GM12878 (cell line): Measurements from ENCODE around the gene OR56A4. TPM values are rescaled to one million over a fixed set of nuclear protein-coding genes. Genes with fewer than 3 reads are reported as not detected.

Experiments
- ATAC-seq: fragments of 200-7000 bp; cut with Tn5 transposase; 3 replicates; pipeline ENCODE4 v1.9.1; 2020; ENCODE audit warnings: mild to moderate bottlenecking, moderate library complexity
- BruUV-seq: library from RNA; stranded (reverse); fragments of 400-500 nt; replicated peaks from 2 replicates; lab custom pipeline; 2021; lab: Mats Ljungman, UMichigan
- CTCF ChIA-PET: fragments of 300-600 bp; sonication (Branson Sonifier 250); formaldehyde crosslinking; extraction: SDS; loops from one replicate; lab custom pipeline; 2021; ENCODE audit warnings: inconsistent platforms; lab: Yijun Ruan, JAX
- POLR2A ChIA-PET: fragments of 350-600 bp; formaldehyde crosslinking; extraction: SDS; loops from one replicate; lab custom pipeline; 2021; ENCODE audit warnings: inconsistent platforms; lab: Charles Lee
- RAD21 ChIA-PET: fragments of 300-600 bp; sonication (Branson Sonifier 250); formaldehyde crosslinking; loops from one replicate; lab custom pipeline; 2023; ENCODE audit warnings: antibody characterized with exemption; ENCODE audit not compliant: unreplicated experiment; lab: Charles Lee
- SMC1A ChIA-PET: fragments of 300-600 bp; sonication (Branson Sonifier 250); formaldehyde crosslinking; loops from one replicate; lab custom pipeline; 2023; ENCODE audit not compliant: unreplicated experiment, uncharacterized antibody; lab: Charles Lee
- DNase-seq: peaks from one replicate; pipeline ENCODE4 v3.0.0-alpha.2; 2011; ENCODE audit warnings: low read depth, low spot score
- FAIRE-seq: peaks from 3 replicates; lab custom pipeline; 2011; peaks lifted over from hg19 to GRCh38; lab: Jason Lieb, UNC
- H2AFZ ChIP-seq: 2 replicates; pipeline ENCODE4 v1.6.0; 2011; ENCODE audit warnings: low read depth, low read length, control low read depth; ENCODE audit not compliant: control insufficient read depth
- H3K27ac ChIP-seq: 2 replicates; pipeline ENCODE4 v1.5.1; 2011; ENCODE audit warnings: control low read depth; ENCODE audit not compliant: control insufficient read depth, insufficient read depth
- H3K27me3 ChIP-seq, 2 experiments: replicated peaks in 1 of 2; 2 replicates each; pipeline versions ENCODE4 v1.6.0 to v1.6.1; 2011; ENCODE audit warnings: low read length in 1 of 2; ENCODE audit not compliant: control insufficient read depth in 2 of 2, insufficient read depth in 2 of 2
- H3K36me3 ChIP-seq, 2 experiments: 2 replicates each; pipeline ENCODE4 v1.5.1; 2011; ENCODE audit warnings: low read length in 1 of 2; ENCODE audit not compliant: control insufficient read depth in 2 of 2, insufficient read depth in 2 of 2
- H3K4me1 ChIP-seq: 2 replicates; pipeline ENCODE4 v1.6.1; 2011; ENCODE audit warnings: mild to moderate bottlenecking, low read length, moderate library complexity, mixed read lengths; ENCODE audit not compliant: control insufficient read depth, insufficient read depth
- H3K4me2 ChIP-seq: 2 replicates; pipeline ENCODE4 v1.6.0; 2011; ENCODE audit warnings: control low read depth; ENCODE audit not compliant: control insufficient read depth, insufficient read depth
- H3K4me3 ChIP-seq: fragments of 200-600 bp; sonication (generic); 2 replicates; pipeline ENCODE4 v1.5.1; 2016
- H3K79me2 ChIP-seq: 2 replicates; pipeline ENCODE4 v1.6.0; 2011; ENCODE audit warnings: low read length; ENCODE audit not compliant: control insufficient read depth, insufficient read depth
- H3K9ac ChIP-seq: 2 replicates; pipeline ENCODE4 v1.8.0; 2011; ENCODE audit warnings: low read length, control low read depth, mixed read lengths; ENCODE audit not compliant: control insufficient read depth, insufficient read depth
- H3K9me3 ChIP-seq: replicated peaks from 3 replicates; pipeline ENCODE4 v1.5.1; 2011; ENCODE audit warnings: mild to moderate bottlenecking, low read length; ENCODE audit not compliant: control insufficient read depth, insufficient read depth
- H4K20me1 ChIP-seq: 2 replicates; pipeline ENCODE4 v1.6.0; 2011; ENCODE audit not compliant: control insufficient read depth, insufficient read depth
- ASH2L ChIP-seq: fragments of 300-600, 200-600 bp; sonication (generic); IDR thresholded peaks from 2 replicates; pipeline ENCODE4 v1.6.1; 2017; ENCODE audit warnings: low read depth, mild to moderate bottlenecking, borderline replicate concordance
- FOXM1 ChIP-seq: IDR thresholded peaks from 2 replicates; pipeline ENCODE4 v1.6.1; 2012; ENCODE audit warnings: low read depth, mild to moderate bottlenecking, inconsistent platforms, low read length, moderate library complexity
- HDGF ChIP-seq: fragments of 450-650 bp; IDR thresholded peaks from 2 replicates; pipeline ENCODE4 v1.6.1; 2016; ENCODE audit warnings: antibody characterized with exemption
- IKZF2 ChIP-seq, 2 experiments: fragments of 450-650 bp; IDR thresholded peaks; 2 replicates each; pipeline ENCODE4 v1.6.1; 2017; ENCODE audit warnings: mild to moderate bottlenecking in 2 of 2, moderate library complexity in 2 of 2
- JUNB ChIP-seq: IDR thresholded peaks from 2 replicates; pipeline ENCODE4 v1.6.1; 2016; ENCODE audit warnings: antibody characterized with exemption, mild to moderate bottlenecking
- MEF2B ChIP-seq: fragments of 450-650 bp; IDR thresholded peaks from 2 replicates; pipeline ENCODE4 v1.6.1; 2018; ENCODE audit warnings: mild to moderate bottlenecking, moderate library complexity; ENCODE audit not compliant: partially characterized antibody, poor library complexity, severe bottlenecking
- PML ChIP-seq: IDR thresholded peaks from 2 replicates; pipeline ENCODE4 v1.6.1; 2012; ENCODE audit warnings: low read length, inconsistent platforms
- POLR2AphosphoS2 ChIP-seq: IDR thresholded peaks from 2 replicates; pipeline ENCODE4 v1.6.1; 2011; ENCODE audit warnings: low read depth, mild to moderate bottlenecking, low read length, improper control_type of control experiment, moderate library complexity
- SMARCA5 ChIP-seq: fragments of 450-650 bp; IDR thresholded peaks from 2 replicates; pipeline ENCODE4 v1.6.1; 2017; ENCODE audit warnings: mild to moderate bottlenecking
- SRF ChIP-seq, 2 experiments: IDR thresholded peaks; 2 replicates each; pipeline ENCODE4 v1.6.1; 2011; ENCODE audit warnings: low read depth in 2 of 2, low read length in 2 of 2, mild to moderate bottlenecking in 1 of 2, moderate library complexity in 1 of 2
- WGBS: methylation state at CpG from one replicate; pipeline ENCODE4 v1.1.6; 2016; ENCODE audit warnings: low lambda C conversion rate; ENCODE audit not compliant: insufficient replicate concordance, insufficient coverage; ENCODE audit errors: missing lambda C conversion rate; 5-methylcytosine and 5-hydroxymethylcytosine counted together
- in situ Hi-C: fragments of 300-500 bp; cut with MboI; formaldehyde crosslinking; loops from 9 replicates; pipeline ENCODE4 v1.14.3; 2018; ENCODE audit warnings: mixed read lengths
- intact Hi-C: fragments of 100-400 bp; cut with micrococcal nuclease; formaldehyde crosslinking; loops from one replicate; pipeline ENCODE4 v1.14.2; 2022; ENCODE audit not compliant: unreplicated experiment
- polyA plus RNA-seq, 11 experiments: library from polyadenylated mRNA; depleted of rRNA in 4 of 11; unstranded in 6 of 11; stranded (reverse) in 5 of 11; fragments of >200 nt; fragmentation: Nextera tagmentation in 4 of 11; fragmentation: Illumina TruSeq in 1 of 11; extraction: Ambion mirVana in 4 of 11; extraction: Trizol in 1 of 11; gene quantifications; 1 replicate in 1 of 11; 2 replicates in 10 of 11; pipeline versions ENCODE4 v1.2.1 to v1.2.3, GENCODE V29; 2011 to 2016; ENCODE audit warnings: inconsistent platforms in 2 of 11, missing spikeins in 2 of 11, low read depth in 1 of 11
- total RNA-seq, 4 experiments: library from RNA; depleted of rRNA in 3 of 4; stranded (reverse); fragments of >200 nt in 3 of 4; fragmentation: Illumina TruSeq in 1 of 4; extraction: Trizol in 1 of 4; gene quantifications; 2 replicates each; pipeline versions ENCODE4 v1.2.1 to v1.2.3, GENCODE V29; 2013 to 2021
- TF ChIP-seq, protein P1 (sequence below): IDR thresholded peaks from 2 replicates; pipeline ENCODE4 v1.6.1; 2011; ENCODE audit warnings: mild to moderate bottlenecking, low read depth, low read length, moderate library complexity; ENCODE audit not compliant: insufficient replicate concordance
- TF ChIP-seq, protein P2 (sequence below): fragments of 450-650 bp; IDR thresholded peaks from 2 replicates; pipeline ENCODE4 v1.6.1; 2017; ENCODE audit warnings: mild to moderate bottlenecking, moderate library complexity

OR56A4 gene
- total and polyA plus RNA-seq, 10 of the 15 experiments (the other 5 are each of a cell fraction or from before 2014, with no cell fraction given): not detected

DNA sequence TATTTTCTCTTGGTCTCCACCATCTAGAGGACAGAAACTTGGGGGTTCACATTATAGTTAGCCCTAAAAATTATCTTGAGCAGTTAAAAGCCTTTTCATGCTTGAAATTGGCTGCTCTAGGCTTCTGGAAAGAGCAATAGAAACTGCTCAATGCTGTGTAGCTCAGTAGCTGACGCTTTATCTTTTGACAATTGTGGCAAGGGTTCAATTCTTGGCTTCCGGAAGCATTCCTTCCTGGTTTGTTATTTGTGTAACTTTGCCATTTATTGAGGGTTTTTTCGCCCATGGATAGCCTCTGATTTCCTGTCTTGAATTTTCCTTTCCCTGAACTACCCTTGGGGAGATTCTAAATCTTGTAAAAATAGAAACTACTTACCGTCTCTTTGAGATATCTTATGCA lies 34.1 kb upstream of the OR56A4 start:
- no peak overlapping the region for H3K27ac ChIP-seq
- H3K9ac ChIP-seq: no peak overlapping the region
- no peaks in the 10 kb centered on the region for H3K36me3 ChIP-seq
- no peak for DNase-seq
- no peak for FAIRE-seq
- no peaks in the 10 kb centered on the region for H3K4me1 ChIP-seq
- H3K79me2 ChIP-seq: no peaks in the 10 kb centered on the region
- no TSS peak for BruUV-seq
- ChIA-PET SMC1A (no interaction called here), POLR2A (no interaction called here), RAD21 (no interaction called here), CTCF (interaction anchor here (1.1 kb wide), 1 partner anchor 17 kb away, joined by 4 read pairs; no protein-coding TSS in a partner anchor)
- intact Hi-C loops (no loop called here), in situ Hi-C loops (no loop called here)
- no peaks in the 10 kb centered on the region; a peak in 1 of 4 replicates for H3K27me3 ChIP-seq
- TF ChIP-seq POLR2AphosphoS2: no peak
- no peak for TF ChIP-seq SRF (IDR thresholded peaks at IDR 0.05; ENCODE audit: low read depth in 2 of 2, low read length in 2 of 2)
- no peak for TF ChIP-seq IKZF2 (IDR thresholded peaks at IDR 0.05)
- TF ChIP-seq SMARCA5: no peak
- TF ChIP-seq, protein P1, sequence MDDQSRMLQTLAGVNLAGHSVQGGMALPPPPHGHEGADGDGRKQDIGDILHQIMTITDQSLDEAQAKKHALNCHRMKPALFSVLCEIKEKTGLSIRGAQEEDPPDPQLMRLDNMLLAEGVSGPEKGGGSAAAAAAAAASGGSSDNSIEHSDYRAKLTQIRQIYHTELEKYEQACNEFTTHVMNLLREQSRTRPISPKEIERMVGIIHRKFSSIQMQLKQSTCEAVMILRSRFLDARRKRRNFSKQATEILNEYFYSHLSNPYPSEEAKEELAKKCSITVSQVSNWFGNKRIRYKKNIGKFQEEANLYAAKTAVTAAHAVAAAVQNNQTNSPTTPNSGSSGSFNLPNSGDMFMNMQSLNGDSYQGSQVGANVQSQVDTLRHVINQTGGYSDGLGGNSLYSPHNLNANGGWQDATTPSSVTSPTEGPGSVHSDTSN: no peak
- no peak for TF ChIP-seq PML
- no peak for TF ChIP-seq HDGF
- TF ChIP-seq ASH2L: no peak
- TF ChIP-seq MEF2B: no peak
- no peak for TF ChIP-seq FOXM1
- TF ChIP-seq, protein P2, sequence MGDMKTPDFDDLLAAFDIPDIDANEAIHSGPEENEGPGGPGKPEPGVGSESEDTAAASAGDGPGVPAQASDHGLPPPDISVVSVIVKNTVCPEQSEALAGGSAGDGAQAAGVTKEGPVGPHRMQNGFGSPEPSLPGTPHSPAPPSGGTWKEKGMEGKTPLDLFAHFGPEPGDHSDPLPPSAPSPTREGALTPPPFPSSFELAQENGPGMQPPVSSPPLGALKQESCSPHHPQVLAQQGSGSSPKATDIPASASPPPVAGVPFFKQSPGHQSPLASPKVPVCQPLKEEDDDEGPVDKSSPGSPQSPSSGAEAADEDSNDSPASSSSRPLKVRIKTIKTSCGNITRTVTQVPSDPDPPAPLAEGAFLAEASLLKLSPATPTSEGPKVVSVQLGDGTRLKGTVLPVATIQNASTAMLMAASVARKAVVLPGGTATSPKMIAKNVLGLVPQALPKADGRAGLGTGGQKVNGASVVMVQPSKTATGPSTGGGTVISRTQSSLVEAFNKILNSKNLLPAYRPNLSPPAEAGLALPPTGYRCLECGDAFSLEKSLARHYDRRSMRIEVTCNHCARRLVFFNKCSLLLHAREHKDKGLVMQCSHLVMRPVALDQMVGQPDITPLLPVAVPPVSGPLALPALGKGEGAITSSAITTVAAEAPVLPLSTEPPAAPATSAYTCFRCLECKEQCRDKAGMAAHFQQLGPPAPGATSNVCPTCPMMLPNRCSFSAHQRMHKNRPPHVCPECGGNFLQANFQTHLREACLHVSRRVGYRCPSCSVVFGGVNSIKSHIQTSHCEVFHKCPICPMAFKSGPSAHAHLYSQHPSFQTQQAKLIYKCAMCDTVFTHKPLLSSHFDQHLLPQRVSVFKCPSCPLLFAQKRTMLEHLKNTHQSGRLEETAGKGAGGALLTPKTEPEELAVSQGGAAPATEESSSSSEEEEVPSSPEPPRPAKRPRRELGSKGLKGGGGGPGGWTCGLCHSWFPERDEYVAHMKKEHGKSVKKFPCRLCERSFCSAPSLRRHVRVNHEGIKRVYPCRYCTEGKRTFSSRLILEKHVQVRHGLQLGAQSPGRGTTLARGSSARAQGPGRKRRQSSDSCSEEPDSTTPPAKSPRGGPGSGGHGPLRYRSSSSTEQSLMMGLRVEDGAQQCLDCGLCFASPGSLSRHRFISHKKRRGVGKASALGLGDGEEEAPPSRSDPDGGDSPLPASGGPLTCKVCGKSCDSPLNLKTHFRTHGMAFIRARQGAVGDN: no peak
- TF ChIP-seq JUNB: no peak
- H3K4me3 ChIP-seq: no peak overlapping the region
- H3K9me3 ChIP-seq: no peaks in the 10 kb centered on the region
- no peak overlapping the region for H2AFZ ChIP-seq
- H3K4me2 ChIP-seq: no peak overlapping the region
- WGBS: 21% methylated on average over 4 of the region's 4 CpGs
- ATAC-seq: no peak
- no peaks in the 10 kb centered on the region for H4K20me1 ChIP-seq
